ENCODE data around the gene EDIL3.

GRCh38 chr5:83987513-83988292, 397.0 kb downstream of the EDIL3 start:
- TF ChIP-seq CTCF (optimal IDR thresholded peaks at IDR 0.05 in 1 of 3, IDR thresholded peaks at IDR 0.05 in 1 of 3, conservative IDR thresholded peaks at IDR 0.05 in 1 of 3; ENCODE audit: extremely low read depth in 1 of 3, insufficient read depth in 2 of 3, low read length in 3 of 3) (no peak), EZH2 (IDR thresholded peaks at IDR 0.05; ENCODE audit: low read length) (no peak)

All from keratinocyte (primary cell).